Germinal center (tissue), 1 donor: Measurements from ENCODE around the gene AATK.

ENCODE experiments used
- DNase-seq: peaks from one replicate; pipeline ENCODE4 v3.0.0; 2012; ENCODE audit warnings: mixed read lengths, low spot score

AATK gene

GRCh38 chr17:81068411-81069134 is 97.4 kb downstream of the AATK start:
- DNase-seq: no peak

- no peak for DNase-seq
These were observed 98.6 kb downstream of the AATK start for GRCh38 chr17:81067391-81067811.
